H7 (cell line): ENCODE measurements around the gene FAM72B. TPM values are rescaled to one million over a fixed set of nuclear protein-coding genes. Genes with fewer than 3 reads are reported as not detected.
"Not testable (repeated sequence)": the region's sequence is repeated elsewhere in the genome, so short reads cannot be mapped to it uniquely, and the experiment has no call there.

ENCODE experiments used
- DNase-seq: peaks from one replicate; pipeline ENCODE4 v3.0.0; 2012
- H3K27me3 ChIP-seq: 2 replicates; pipeline ENCODE4 v1.6.0; 2011; ENCODE audit warnings: mild to moderate bottlenecking, low read length; ENCODE audit not compliant: control insufficient read depth, insufficient read depth
- H3K36me3 ChIP-seq: replicated peaks from 2 replicates; pipeline ENCODE4 v1.5.1; 2011; ENCODE audit warnings: low read length; ENCODE audit not compliant: control insufficient read depth, insufficient read depth
- H3K4me3 ChIP-seq: 2 replicates; pipeline ENCODE4 v1.5.1; 2011; ENCODE audit warnings: low read depth, mild to moderate bottlenecking, control low read depth, low read length, moderate library complexity; ENCODE audit not compliant: insufficient read depth
- total RNA-seq: library from RNA; depleted of rRNA; stranded (reverse); fragments of >200 nt; shearing (Covaris generic); gene quantifications from 2 replicates; pipeline ENCODE4 v1.2.3, GENCODE V29; 2014

Gene FAM72B
- total RNA-seq, 1 experiment from 2014 or later = 20.6 TPM

GRCh38 chr1:121208375-121208774 lies 24.2 kb upstream of the FAM72B start:
- DNase-seq, H3K4me3 ChIP-seq, H3K27me3 ChIP-seq, H3K36me3 ChIP-seq: not testable (repeated sequence)

- not testable (repeated sequence) for DNase-seq, H3K36me3 ChIP-seq, H3K4me3 ChIP-seq, H3K27me3 ChIP-seq
Observed at GRCh38 chr1:121207328-121207727, 23.2 kb upstream of the FAM72B start.

GRCh38 chr1:121205786-121206711 lies 21.9 kb upstream of the FAM72B start:
- not testable (repeated sequence) for H3K4me3 ChIP-seq, DNase-seq, H3K27me3 ChIP-seq, H3K36me3 ChIP-seq

GRCh38 chr1:121202986-121203385 lies 18.8 kb upstream of the FAM72B start:
- not testable (repeated sequence) for DNase-seq, H3K4me3 ChIP-seq, H3K27me3 ChIP-seq, H3K36me3 ChIP-seq

- not testable (repeated sequence) for H3K27me3 ChIP-seq, H3K4me3 ChIP-seq, DNase-seq, H3K36me3 ChIP-seq
Observed at GRCh38 chr1:121200985-121201981, 17.1 kb upstream of the FAM72B start.

GRCh38 chr1:121200232-121200631 lies 16.1 kb upstream of the FAM72B start:
- not testable (repeated sequence) for DNase-seq, H3K36me3 ChIP-seq, H3K27me3 ChIP-seq, H3K4me3 ChIP-seq

- not testable (repeated sequence) for DNase-seq, H3K36me3 ChIP-seq, H3K27me3 ChIP-seq, H3K4me3 ChIP-seq
Observed at GRCh38 chr1:121199763-121200162, 15.6 kb upstream of the FAM72B start.

GRCh38 chr1:121197095-121197882 lies 13.1 kb upstream of the FAM72B start:
- not testable (repeated sequence) for H3K36me3 ChIP-seq, H3K27me3 ChIP-seq, DNase-seq, H3K4me3 ChIP-seq

- H3K27me3 ChIP-seq, H3K4me3 ChIP-seq, DNase-seq, H3K36me3 ChIP-seq: not testable (repeated sequence)
Observed at GRCh38 chr1:121192512-121192911, 8.4 kb upstream of the FAM72B start.

- H3K27me3 ChIP-seq, H3K36me3 ChIP-seq, DNase-seq: not testable (repeated sequence)
- peak overlapping the region; percentile 20; the same call in 1 of the 2 replicates for H3K4me3 ChIP-seq
Observed at GRCh38 chr1:121187914-121188313, 3.8 kb upstream of the FAM72B start.

- not testable (repeated sequence) for H3K27me3 ChIP-seq, DNase-seq, H3K36me3 ChIP-seq
- H3K4me3 ChIP-seq = peak overlapping the region; percentile 20
Observed at GRCh38 chr1:121186191-121186590, 2.1 kb upstream of the FAM72B start.

GRCh38 chr1:121185140-121185708 lies 1.1 kb upstream of the FAM72B start:
- DNase-seq, H3K36me3 ChIP-seq, H3K27me3 ChIP-seq: not testable (repeated sequence)
- peak overlapping the region; percentile 41 for H3K4me3 ChIP-seq

- H3K4me3 ChIP-seq = peak overlapping the region; percentile 39
- H3K36me3 ChIP-seq, DNase-seq, H3K27me3 ChIP-seq: not testable (repeated sequence)
Observed at GRCh38 chr1:121183867-121184266, 273 bp downstream of the FAM72B start.

- H3K36me3 ChIP-seq, DNase-seq, H3K4me3 ChIP-seq, H3K27me3 ChIP-seq: not testable (repeated sequence)
Observed at GRCh38 chr1:121178197-121178596, 5.9 kb downstream of the FAM72B start.
